ENCODE data around the gene TJP2.

The TJP2 gene

GRCh38 chr9:69273161-69273560 lies 99.1 kb downstream of the TJP2 start:
- H2AFZ ChIP-seq (ENCODE audit: low read depth): no peak overlapping the region
- TF ChIP-seq CTCF (conservative IDR thresholded peaks at IDR 0.05; ENCODE audit: low read depth, low read length): no peak
- no peaks in the 10 kb centered on the region for H3K27me3 ChIP-seq (ENCODE audit: insufficient read depth, low read depth)
- H3K79me2 ChIP-seq (ENCODE audit: insufficient read depth, low read depth): no peaks in the 10 kb centered on the region
- no peaks in the 10 kb centered on the region for H3K4me1 ChIP-seq (ENCODE audit: low read depth, poor library complexity, severe bottlenecking)
- H3K36me3 ChIP-seq (ENCODE audit: insufficient read depth): no peaks in the 10 kb centered on the region
- no peak overlapping the region for H3K4me3 ChIP-seq (IDR thresholded peaks at IDR 0.05; ENCODE audit: insufficient read depth, low read depth, low read length)
- no peak overlapping the region for H3K27ac ChIP-seq
- H3K9ac ChIP-seq: no peak overlapping the region
- H4K20me1 ChIP-seq (ENCODE audit: insufficient read depth): no peaks in the 10 kb centered on the region
- H3K4me2 ChIP-seq: no peak overlapping the region

- no peak overlapping the region for H2AFZ ChIP-seq (ENCODE audit: low read depth)
- H3K27ac ChIP-seq: no peak overlapping the region
- H3K4me3 ChIP-seq (IDR thresholded peaks at IDR 0.05; ENCODE audit: insufficient read depth, low read depth, low read length): no peak overlapping the region
- no peaks in the 10 kb centered on the region for H3K4me1 ChIP-seq (ENCODE audit: low read depth, poor library complexity, severe bottlenecking)
- no peak for TF ChIP-seq CTCF (conservative IDR thresholded peaks at IDR 0.05; ENCODE audit: low read depth, low read length)
- H3K9ac ChIP-seq: no peak overlapping the region
- H3K4me2 ChIP-seq: no peak overlapping the region
- H3K79me2 ChIP-seq (ENCODE audit: insufficient read depth, low read depth): no peaks in the 10 kb centered on the region
- no peaks in the 10 kb centered on the region for H3K27me3 ChIP-seq (ENCODE audit: insufficient read depth, low read depth)
- H4K20me1 ChIP-seq (ENCODE audit: insufficient read depth): no peaks in the 10 kb centered on the region
- H3K36me3 ChIP-seq (ENCODE audit: insufficient read depth): no peaks in the 10 kb centered on the region
Observed at GRCh38 chr9:69276775-69277174, 102.7 kb downstream of the TJP2 start.

- no peaks in the 10 kb centered on the region for H3K27me3 ChIP-seq (ENCODE audit: insufficient read depth, low read depth)
- no peaks in the 10 kb centered on the region for H3K4me1 ChIP-seq (ENCODE audit: low read depth, poor library complexity, severe bottlenecking)
- no peak overlapping the region for H3K27ac ChIP-seq
- no peak overlapping the region for H3K4me3 ChIP-seq (IDR thresholded peaks at IDR 0.05; ENCODE audit: insufficient read depth, low read depth, low read length)
- H4K20me1 ChIP-seq (ENCODE audit: insufficient read depth): no peaks in the 10 kb centered on the region
- no peak for TF ChIP-seq CTCF (conservative IDR thresholded peaks at IDR 0.05; ENCODE audit: low read depth, low read length)
- H3K4me2 ChIP-seq: no peak overlapping the region
- no peak overlapping the region for H2AFZ ChIP-seq (ENCODE audit: low read depth)
- no peak overlapping the region for H3K9ac ChIP-seq
- H3K79me2 ChIP-seq (ENCODE audit: insufficient read depth, low read depth): no peaks in the 10 kb centered on the region
- H3K36me3 ChIP-seq (ENCODE audit: insufficient read depth): no peaks in the 10 kb centered on the region
Observed at GRCh38 chr9:69279084-69279731, 105.1 kb downstream of the TJP2 start.

- no peak overlapping the region for H3K9ac ChIP-seq
- no peaks in the 10 kb centered on the region for H4K20me1 ChIP-seq (ENCODE audit: insufficient read depth)
- H2AFZ ChIP-seq (ENCODE audit: low read depth): no peak overlapping the region
- no peak overlapping the region for H3K4me3 ChIP-seq (IDR thresholded peaks at IDR 0.05; ENCODE audit: insufficient read depth, low read depth, low read length)
- TF ChIP-seq CTCF (conservative IDR thresholded peaks at IDR 0.05; ENCODE audit: low read depth, low read length): no peak
- no peak overlapping the region for H3K27ac ChIP-seq
- H3K79me2 ChIP-seq (ENCODE audit: insufficient read depth, low read depth): no peaks in the 10 kb centered on the region
- H3K4me1 ChIP-seq (ENCODE audit: low read depth, poor library complexity, severe bottlenecking): no peaks in the 10 kb centered on the region
- no peaks in the 10 kb centered on the region for H3K36me3 ChIP-seq (ENCODE audit: insufficient read depth)
- no peak overlapping the region for H3K4me2 ChIP-seq
- H3K27me3 ChIP-seq (ENCODE audit: insufficient read depth, low read depth): no peaks in the 10 kb centered on the region
Observed at GRCh38 chr9:69279733-69280132, 105.7 kb downstream of the TJP2 start.

All from KMS-11 (cell line).